Endothelial cell of umbilical vein (primary cell): ENCODE measurements around the gene TMEM161A. TPM values are rescaled to one million over a fixed set of nuclear protein-coding genes. Genes with fewer than 3 reads are reported as not detected.

ENCODE experiments used
- BruUV-seq: library from RNA; stranded (reverse); fragments of 400-500 nt; replicated peaks from 2 replicates; lab custom pipeline; 2021; lab: Mats Ljungman, UMichigan
- CTCF ChIA-PET: fragments of 300-600, 350-600 bp; sonication (Branson Sonifier 250); formaldehyde crosslinking; loops from one replicate; lab custom pipeline; 2021; ENCODE audit warnings: antibody characterized with exemption, inconsistent platforms; lab: Charles Lee
- POLR2A ChIA-PET: fragments of 300-600, 350-600 bp; sonication (Branson Sonifier 250); formaldehyde crosslinking; loops from one replicate; lab custom pipeline; 2021; ENCODE audit warnings: antibody characterized with exemption, inconsistent platforms; lab: Charles Lee
- DNase-seq: peaks from one replicate; pipeline ENCODE4 v3.0.0-alpha.2; 2011; ENCODE audit warnings: low read depth, low spot score
- FAIRE-seq: peaks from 2 replicates; lab custom pipeline; 2011; peaks lifted over from hg19 to GRCh38; lab: Jason Lieb, UNC
- H2AFZ ChIP-seq: 2 replicates; pipeline ENCODE4 v1.6.0; 2012; ENCODE audit warnings: low read depth, low read length, control low read depth, inconsistent platforms
- H3K27ac ChIP-seq: 2 replicates; pipeline ENCODE4 v1.5.1; 2011; ENCODE audit warnings: low read depth, mild to moderate bottlenecking, control low read depth, low read length, moderate library complexity; ENCODE audit not compliant: insufficient read depth
- H3K27me3 ChIP-seq, 2 experiments: 2 replicates each; pipeline versions ENCODE4 v1.6.0 to v1.6.1; 2011; ENCODE audit warnings: low read length in 2 of 2, mixed read lengths in 1 of 2; ENCODE audit not compliant: control insufficient read depth in 2 of 2, insufficient read depth in 2 of 2
- H3K36me3 ChIP-seq, 2 experiments: 2 replicates in 1 of 2; 3 replicates in 1 of 2; pipeline ENCODE4 v1.5.1; 2011; ENCODE audit warnings: low read length in 2 of 2, mild to moderate bottlenecking in 1 of 2, moderate library complexity in 1 of 2; ENCODE audit not compliant: control insufficient read depth in 2 of 2, insufficient read depth in 2 of 2; ENCODE audit errors: extremely low read depth in 1 of 2
- H3K4me1 ChIP-seq: 3 replicates; pipeline ENCODE4 v1.5.1; 2011; ENCODE audit warnings: mild to moderate bottlenecking, low read length; ENCODE audit not compliant: control insufficient read depth, insufficient read depth; ENCODE audit errors: extremely low read depth
- H3K4me2 ChIP-seq: 2 replicates; pipeline ENCODE4 v1.6.1; 2011; ENCODE audit warnings: low read length, control low read depth, mixed read lengths; ENCODE audit not compliant: insufficient read depth
- H3K4me3 ChIP-seq, 3 experiments: fragments of 200-600 bp in 1 of 3; sonication (generic), shearing (Covaris generic) in 1 of 3; replicated peaks in 1 of 3; 2 replicates each; pipeline ENCODE4 v1.5.1; 2011 to 2016; ENCODE audit warnings: control low read depth in 3 of 3, low read length in 3 of 3, mild to moderate bottlenecking in 2 of 3, inconsistent platforms in 1 of 3, low read depth in 1 of 3, moderate library complexity in 1 of 3; ENCODE audit not compliant: insufficient read depth in 1 of 3
- H3K79me2 ChIP-seq: 2 replicates; pipeline ENCODE4 v1.6.0; 2012; ENCODE audit warnings: low read length, inconsistent platforms; ENCODE audit not compliant: control insufficient read depth, insufficient read depth
- H3K9ac ChIP-seq: replicated peaks from 2 replicates; pipeline ENCODE3; 2011; ENCODE audit warnings: low read length, control low read depth; ENCODE audit not compliant: insufficient read depth; ENCODE audit errors: extremely low read depth
- H3K9me1 ChIP-seq: replicated peaks from 3 replicates; pipeline ENCODE4 v1.6.0; 2011; ENCODE audit warnings: mild to moderate bottlenecking, low read length; ENCODE audit not compliant: control insufficient read depth, insufficient read depth; ENCODE audit errors: extremely low read depth
- H3K9me3 ChIP-seq: replicated peaks from 2 replicates; pipeline ENCODE4 v1.5.1; 2012; ENCODE audit warnings: low read length, inconsistent platforms; ENCODE audit not compliant: control insufficient read depth, insufficient read depth
- H4K20me1 ChIP-seq: replicated peaks from 2 replicates; pipeline ENCODE3; 2011; ENCODE audit warnings: mild to moderate bottlenecking, low read length; ENCODE audit not compliant: control insufficient read depth, insufficient read depth; ENCODE audit errors: extremely low read depth
- EZH2 ChIP-seq: IDR thresholded peaks from 2 replicates; pipeline ENCODE4 v1.6.1; 2012; ENCODE audit warnings: borderline replicate concordance, low read depth, mild to moderate bottlenecking, moderate library complexity, low read length, inconsistent platforms; ENCODE audit not compliant: severe bottlenecking
- JUN ChIP-seq: IDR thresholded peaks from 2 replicates; pipeline ENCODE4 v1.6.1; 2011; ENCODE audit warnings: borderline replicate concordance, low read depth; ENCODE audit not compliant: insufficient read length, insufficient read depth
- MYC ChIP-seq: IDR thresholded peaks from one replicate; pipeline ENCODE4 v1.6.1; 2011; ENCODE audit warnings: mild to moderate bottlenecking, low read depth, low read length
- dilution Hi-C: fragments of 300-500 bp; cut with MboI; formaldehyde crosslinking; loops from one replicate; pipeline ENCODE4 v1.15.0; 2019; ENCODE audit warnings: low sequenced_read_pairs; ENCODE audit not compliant: extremely low pct_ligation_motif_present
- intact Hi-C: fragments of 100-400 bp; cut with micrococcal nuclease; formaldehyde crosslinking; loops from one replicate; pipeline ENCODE4 v1.10.0; 2022
- polyA plus RNA-seq, 4 experiments: library from polyadenylated mRNA; depleted of rRNA in 3 of 4; stranded (reverse) in 3 of 4; unstranded in 1 of 4; fragments of >200 nt; gene quantifications; 2 replicates each; pipeline versions ENCODE4 v1.2.1 to v1.2.3, GENCODE V29; 2011 to 2012; ENCODE audit warnings: missing spikeins in 1 of 4
- total RNA-seq: library from RNA; stranded (reverse); gene quantifications from 2 replicates; pipeline ENCODE4 v1.2.3, GENCODE V29; 2021

The TMEM161A gene
- total and polyA plus RNA-seq, 2 donors (not counting 3 experiments of a cell fraction or from before 2014, with no cell fraction given), result 24.1 to 54.9 TPM

DNA sequence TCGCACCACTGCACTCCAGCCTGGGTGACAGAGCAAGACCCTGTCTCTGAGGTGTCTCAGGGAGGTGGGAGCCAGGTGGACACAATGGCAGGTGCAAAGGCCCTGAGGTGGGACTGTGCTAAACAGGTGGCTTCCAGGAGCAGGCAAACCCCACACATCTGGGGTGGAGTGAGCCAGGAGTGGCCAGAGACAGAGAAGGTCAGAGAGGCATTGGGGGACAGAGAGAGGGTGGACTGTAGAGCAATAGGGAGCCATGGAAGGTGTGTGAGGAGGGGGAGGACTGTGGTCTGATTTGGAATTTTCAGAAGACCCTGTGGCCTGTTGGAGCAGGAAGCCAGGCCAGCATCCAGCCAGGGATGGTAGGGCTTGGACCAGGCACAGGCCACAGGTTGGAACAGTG is 27.1 kb upstream of the TMEM161A start:
- H3K9me1 ChIP-seq, result no peaks in the 10 kb centered on the region
- H4K20me1 ChIP-seq, result no peaks in the 10 kb centered on the region
- H3K4me3 ChIP-seq, result no peak overlapping the region
- no peaks in the 10 kb centered on the region for H3K79me2 ChIP-seq
- H3K4me1 ChIP-seq, result peaks cover 4% of the 10 kb centered on the region
- ChIA-PET POLR2A (no interaction called here), CTCF (interaction anchor here (4.6 kb wide), 1 partner anchor 9 kb away, joined by 17 read pairs; no protein-coding TSS in a partner anchor)
- H3K27me3 ChIP-seq, result no peaks in the 10 kb centered on the region
- dilution Hi-C loops, result no loop called here
- H2AFZ ChIP-seq, result no peak overlapping the region
- FAIRE-seq (no peak), DNase-seq (no peak)
- H3K36me3 ChIP-seq, result no peaks in the 10 kb centered on the region
- no TSS peak for BruUV-seq
- TF ChIP-seq JUN, result no peak
- no peak for TF ChIP-seq EZH2
- intact Hi-C loops, result no loop called here
- no peak overlapping the region for H3K27ac ChIP-seq
- H3K9me3 ChIP-seq, result no peaks in the 10 kb centered on the region
- no peak overlapping the region for H3K9ac ChIP-seq
- H3K4me2 ChIP-seq, result no peak overlapping the region

DNA sequence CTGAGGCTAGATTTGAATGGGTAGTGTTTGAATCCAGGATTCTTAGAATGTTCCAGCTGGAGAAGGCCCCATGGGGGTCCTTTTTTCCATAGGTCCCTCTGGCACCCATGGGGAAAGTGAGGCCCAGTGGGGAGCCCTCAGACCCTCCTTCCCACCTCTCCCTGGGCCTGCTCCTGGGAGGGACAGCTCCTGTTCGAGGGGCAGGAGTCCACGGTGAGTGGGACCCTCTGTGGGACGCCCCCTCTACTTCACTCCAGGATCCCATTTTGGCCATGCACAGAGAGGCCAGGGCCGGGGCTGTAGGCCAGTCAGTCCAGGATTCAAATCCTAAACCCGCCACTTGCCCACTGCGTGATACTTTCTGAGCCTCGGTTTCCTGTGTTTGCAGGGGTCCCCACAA is 24.2 kb upstream of the TMEM161A start:
- Histone ChIP-seq H3K36me3 (no peaks in the 10 kb centered on the region), H3K4me3 (no peak overlapping the region), H3K4me2 (no peak overlapping the region), H4K20me1 (no peaks in the 10 kb centered on the region), H3K79me2 (no peaks in the 10 kb centered on the region), H2AFZ (no peak overlapping the region), H3K9me1 (no peaks in the 10 kb centered on the region), H3K27ac (no peak overlapping the region), H3K27me3 (no peaks in the 10 kb centered on the region), H3K9me3 (no peaks in the 10 kb centered on the region), H3K9ac (no peak overlapping the region), H3K4me1 (no peaks in the 10 kb centered on the region)
- intact Hi-C loops (no loop called here), dilution Hi-C loops (no loop called here)
- ChIA-PET CTCF (interaction anchor here (4.6 kb wide), 1 partner anchor 12 kb away, joined by 17 read pairs; no protein-coding TSS in a partner anchor), POLR2A (no interaction called here)
- BruUV-seq, result no TSS peak
- DNase-seq, result no peak
- no peak for TF ChIP-seq MYC
- no peak for FAIRE-seq
